Tibial nerve (tissue), 4 donors: ENCODE results near the gene AMBP.

Experiments
- CTCF ChIP-seq, 5 experiments: fragments of 200-600 bp in 3 of 5; fragments of 450-650 bp in 2 of 5; sonication (generic) in 3 of 5; IDR thresholded peaks; one replicate each; pipeline ENCODE4 v1.5.1; 2016 to 2019; ENCODE audit warnings: antibody characterized with exemption in 5 of 5, mild to moderate bottlenecking in 3 of 5, moderate library complexity in 2 of 5
- EP300 ChIP-seq, 2 donors: sonication (generic); formaldehyde crosslinking; IDR thresholded peaks; one replicate each; pipeline ENCODE4 v1.6.1; 2017; ENCODE audit warnings: antibody characterized with exemption in 2 of 2, mild to moderate bottlenecking in 1 of 2
- POLR2A ChIP-seq, 2 donors: fragments of 450-650 bp; IDR thresholded peaks; one replicate each; pipeline ENCODE4 v1.6.1; 2017; ENCODE audit warnings: antibody characterized with exemption in 2 of 2, mild to moderate bottlenecking in 2 of 2, moderate library complexity in 2 of 2

GRCh38 chr9:114112778-114113584 lies 34.9 kb upstream of the AMBP start:
- TF ChIP-seq POLR2A (IDR thresholded peaks at IDR 0.05) (no peak), EP300 (IDR thresholded peaks at IDR 0.05) (peak in 1 of 2 donors; percentile 73), CTCF (IDR thresholded peaks at IDR 0.05) (no peak)
